ENCODE results near the gene ZNF536.

The ZNF536 gene

GRCh38 chr19:30330266-30330665 lies 41.9 kb upstream of the ZNF536 start:
- WGBS, result 45% methylated on average over 4 of the region's 4 CpGs
- no peak overlapping the region for H2BK12ac ChIP-seq (ENCODE audit: low read length in 2 of 2)
- no peak overlapping the region for H2BK120ac ChIP-seq (ENCODE audit: low read depth, low read length)
- H4K91ac ChIP-seq (ENCODE audit: low read length), result no peak overlapping the region
- H3K14ac ChIP-seq (ENCODE audit: low read length in 2 of 2), result no peak overlapping the region
- no peak overlapping the region for H2AK5ac ChIP-seq (ENCODE audit: low read length, severe bottlenecking)
- no peak overlapping the region for H3K4ac ChIP-seq (ENCODE audit: low read depth in 1 of 2, low read length in 2 of 2)
- no peak overlapping the region for H2AFZ ChIP-seq (ENCODE audit: low read depth, low read length)
- H3K9ac ChIP-seq (ENCODE audit: low read length), result no peak overlapping the region
- H3K4me2 ChIP-seq (ENCODE audit: low read length, poor library complexity, severe bottlenecking), result no peak overlapping the region
- no peaks in the 10 kb centered on the region for H3K27me3 ChIP-seq (ENCODE audit: control insufficient read depth in 1 of 2, insufficient read depth in 1 of 2, low read length in 2 of 2)
- no peak overlapping the region for H2BK5ac ChIP-seq (ENCODE audit: low read depth, low read length, poor library complexity, severe bottlenecking)
- no peak overlapping the region for H2BK15ac ChIP-seq (ENCODE audit: low read depth, poor library complexity, severe bottlenecking)
- H3K4me3 ChIP-seq (ENCODE audit: insufficient read depth in 1 of 2, low read depth in 1 of 2, low read length in 2 of 2), result no peak overlapping the region
- H3K9me3 ChIP-seq (ENCODE audit: control insufficient read depth, low read length), result no peaks in the 10 kb centered on the region
- no peak overlapping the region for H3K27ac ChIP-seq (ENCODE audit: low read length, poor library complexity, severe bottlenecking)
- no peaks in the 10 kb centered on the region for H3K4me1 ChIP-seq (ENCODE audit: control insufficient read depth, insufficient read depth, low read depth, low read length)
- H3K36me3 ChIP-seq (ENCODE audit: control insufficient read depth in 1 of 2, insufficient read depth in 2 of 2, low read depth in 1 of 2, low read length in 2 of 2), result no peaks in the 10 kb centered on the region
- no peaks in the 10 kb centered on the region for H3K79me1 ChIP-seq (replicated peaks; ENCODE audit: low read length, poor library complexity, severe bottlenecking)
- no peak overlapping the region for H3K23ac ChIP-seq (ENCODE audit: low read length in 2 of 2)
- no peak overlapping the region for H3K18ac ChIP-seq (ENCODE audit: low read depth in 1 of 2, low read length in 2 of 2)
- H4K8ac ChIP-seq (ENCODE audit: low read length), result no peak overlapping the region
- DNase-seq, result no peak

GRCh38 chr19:30332445-30333234 lies 39.5 kb upstream of the ZNF536 start:
- Histone ChIP-seq H3K9ac (ENCODE audit: low read length) (no peak overlapping the region), H3K36me3 (ENCODE audit: control insufficient read depth in 1 of 2, insufficient read depth in 2 of 2, low read depth in 1 of 2, low read length in 2 of 2) (no peaks in the 10 kb centered on the region)
- 71% methylated on average over 7 of the region's 10 CpGs for WGBS

DNA sequence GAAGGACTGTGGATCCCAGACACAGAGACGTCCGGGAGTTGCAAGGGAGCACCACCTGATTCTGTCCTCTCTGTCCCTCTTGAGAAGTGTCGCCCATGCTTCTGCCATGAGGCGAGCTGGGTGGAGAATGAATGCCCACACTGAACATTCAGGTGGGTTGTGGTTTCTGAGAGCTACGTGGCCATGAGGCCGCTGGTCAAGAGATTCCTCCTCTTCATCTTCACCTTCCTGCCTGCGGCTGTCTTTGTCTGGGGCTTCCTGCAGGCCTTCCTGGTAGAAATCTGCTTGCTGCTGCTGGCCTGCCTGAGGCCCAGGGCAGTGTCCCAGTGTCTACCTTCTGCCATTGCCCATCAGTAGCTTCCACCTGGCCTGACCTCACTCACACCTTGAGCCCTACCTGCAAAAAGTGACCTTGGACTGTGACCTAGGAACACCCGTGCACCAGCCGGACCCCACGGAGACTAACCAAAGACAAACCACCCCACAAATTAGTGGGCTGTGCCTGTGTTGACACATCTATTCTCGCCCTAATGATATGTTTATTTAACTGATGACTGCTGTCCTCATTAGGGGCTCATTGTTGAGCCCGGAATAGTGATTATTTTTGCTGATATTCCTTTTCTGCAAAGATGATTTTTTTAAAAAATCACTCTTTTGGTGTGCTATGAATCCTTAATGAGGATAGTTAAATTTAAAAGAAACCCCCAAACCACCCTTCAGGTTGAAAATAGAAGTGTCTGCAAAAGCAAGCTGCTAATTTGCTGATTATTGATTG lies 38.7 kb upstream of the ZNF536 start:
- Histone ChIP-seq H3K79me1 (replicated peaks; ENCODE audit: low read length, poor library complexity, severe bottlenecking) (no peaks in the 10 kb centered on the region), H2BK12ac (ENCODE audit: low read length in 2 of 2) (no peak overlapping the region), H3K14ac (ENCODE audit: low read length in 2 of 2) (no peak overlapping the region), H3K4ac (ENCODE audit: low read depth in 1 of 2, low read length in 2 of 2) (no peak overlapping the region), H3K27me3 (ENCODE audit: control insufficient read depth in 1 of 2, insufficient read depth in 1 of 2, low read length in 2 of 2) (no peaks in the 10 kb centered on the region), H3K27ac (ENCODE audit: low read length, poor library complexity, severe bottlenecking) (no peak overlapping the region), H3K18ac (ENCODE audit: low read depth in 1 of 2, low read length in 2 of 2) (no peak overlapping the region), H4K8ac (ENCODE audit: low read length) (no peak overlapping the region), H3K9ac (ENCODE audit: low read length) (no peak overlapping the region), H2BK120ac (ENCODE audit: low read depth, low read length) (no peak overlapping the region), H3K23ac (ENCODE audit: low read length in 2 of 2) (no peak overlapping the region), H2AK5ac (ENCODE audit: low read length, severe bottlenecking) (no peak overlapping the region), H3K9me3 (ENCODE audit: control insufficient read depth, low read length) (no peaks in the 10 kb centered on the region), H3K4me1 (ENCODE audit: control insufficient read depth, insufficient read depth, low read depth, low read length) (no peaks in the 10 kb centered on the region), H3K4me2 (ENCODE audit: low read length, poor library complexity, severe bottlenecking) (no peak overlapping the region), H2BK15ac (ENCODE audit: low read depth, poor library complexity, severe bottlenecking) (no peak overlapping the region), H3K4me3 (ENCODE audit: insufficient read depth in 1 of 2, low read depth in 1 of 2, low read length in 2 of 2) (no peak overlapping the region), H4K91ac (ENCODE audit: low read length) (no peak overlapping the region), H2AFZ (ENCODE audit: low read depth, low read length) (no peak overlapping the region), H2BK5ac (ENCODE audit: low read depth, low read length, poor library complexity, severe bottlenecking) (no peak overlapping the region), H3K36me3 (ENCODE audit: control insufficient read depth in 1 of 2, insufficient read depth in 2 of 2, low read depth in 1 of 2, low read length in 2 of 2) (no peaks in the 10 kb centered on the region)
- WGBS, result 88% methylated on average over 10 of the region's 12 CpGs
- DNase-seq, result no peak

More at GRCh38 chr19:30332445-30333234, 39.5 kb upstream of the ZNF536 start:
- H3K18ac ChIP-seq (ENCODE audit: low read depth in 1 of 2, low read length in 2 of 2), result no peak overlapping the region
- no peak overlapping the region for H3K4ac ChIP-seq (ENCODE audit: low read depth in 1 of 2, low read length in 2 of 2)
- no peak overlapping the region for H3K23ac ChIP-seq (ENCODE audit: low read length in 2 of 2)
- no peak overlapping the region for H3K27ac ChIP-seq (ENCODE audit: low read length, poor library complexity, severe bottlenecking)
- no peaks in the 10 kb centered on the region for H3K9me3 ChIP-seq (ENCODE audit: control insufficient read depth, low read length)
- no peak overlapping the region for H2AK5ac ChIP-seq (ENCODE audit: low read length, severe bottlenecking)
- H4K8ac ChIP-seq (ENCODE audit: low read length), result no peak overlapping the region
- H3K79me1 ChIP-seq (replicated peaks; ENCODE audit: low read length, poor library complexity, severe bottlenecking), result no peaks in the 10 kb centered on the region
- no peak overlapping the region for H2BK12ac ChIP-seq (ENCODE audit: low read length in 2 of 2)
- H3K4me3 ChIP-seq (ENCODE audit: insufficient read depth in 1 of 2, low read depth in 1 of 2, low read length in 2 of 2), result no peak overlapping the region
- no peak overlapping the region for H4K91ac ChIP-seq (ENCODE audit: low read length)
- H2AFZ ChIP-seq (ENCODE audit: low read depth, low read length), result no peak overlapping the region
- no peaks in the 10 kb centered on the region for H3K4me1 ChIP-seq (ENCODE audit: control insufficient read depth, insufficient read depth, low read depth, low read length)
- DNase-seq, result no peak
- no peak overlapping the region for H2BK5ac ChIP-seq (ENCODE audit: low read depth, low read length, poor library complexity, severe bottlenecking)
- H2BK15ac ChIP-seq (ENCODE audit: low read depth, poor library complexity, severe bottlenecking), result no peak overlapping the region
- H3K14ac ChIP-seq (ENCODE audit: low read length in 2 of 2), result no peak overlapping the region
- no peak overlapping the region for H2BK120ac ChIP-seq (ENCODE audit: low read depth, low read length)
- no peak overlapping the region for H3K4me2 ChIP-seq (ENCODE audit: low read length, poor library complexity, severe bottlenecking)
- no peaks in the 10 kb centered on the region for H3K27me3 ChIP-seq (ENCODE audit: control insufficient read depth in 1 of 2, insufficient read depth in 1 of 2, low read length in 2 of 2)

DNA sequence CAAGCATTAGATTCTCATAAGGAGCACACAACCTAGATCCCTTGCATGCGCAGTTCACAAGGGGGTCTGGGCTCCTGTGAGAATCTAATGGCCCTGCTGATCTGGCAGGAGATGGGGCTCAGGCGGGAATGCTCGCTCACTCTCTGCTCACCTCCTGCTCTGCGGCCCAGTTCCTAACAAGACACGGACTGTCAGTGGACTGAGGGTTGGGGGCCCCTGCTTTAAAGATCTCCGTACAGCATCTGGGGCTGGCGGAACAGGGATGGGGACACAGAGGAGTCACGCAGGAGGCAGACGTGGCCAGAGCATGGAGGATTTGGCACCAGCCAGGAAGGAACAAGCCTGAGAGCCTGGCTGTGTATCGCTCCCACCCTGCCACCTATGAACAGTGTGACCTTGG lies 37.3 kb upstream of the ZNF536 start:
- Histone ChIP-seq H3K27me3 (ENCODE audit: control insufficient read depth in 1 of 2, insufficient read depth in 1 of 2, low read length in 2 of 2) (no peaks in the 10 kb centered on the region), H3K79me1 (replicated peaks; ENCODE audit: low read length, poor library complexity, severe bottlenecking) (no peaks in the 10 kb centered on the region), H3K4me2 (ENCODE audit: low read length, poor library complexity, severe bottlenecking) (no peak overlapping the region), H3K14ac (ENCODE audit: low read length in 2 of 2) (no peak overlapping the region), H3K27ac (ENCODE audit: low read length, poor library complexity, severe bottlenecking) (no peak overlapping the region), H3K9me3 (ENCODE audit: control insufficient read depth, low read length) (no peaks in the 10 kb centered on the region), H2BK12ac (ENCODE audit: low read length in 2 of 2) (no peak overlapping the region), H3K18ac (ENCODE audit: low read depth in 1 of 2, low read length in 2 of 2) (no peak overlapping the region), H3K4me3 (ENCODE audit: insufficient read depth in 1 of 2, low read depth in 1 of 2, low read length in 2 of 2) (no peak overlapping the region), H2AFZ (ENCODE audit: low read depth, low read length) (no peak overlapping the region), H4K8ac (ENCODE audit: low read length) (no peak overlapping the region), H2AK5ac (ENCODE audit: low read length, severe bottlenecking) (no peak overlapping the region), H3K9ac (ENCODE audit: low read length) (no peak overlapping the region), H2BK120ac (ENCODE audit: low read depth, low read length) (no peak overlapping the region), H3K4me1 (ENCODE audit: control insufficient read depth, insufficient read depth, low read depth, low read length) (no peaks in the 10 kb centered on the region), H2BK15ac (ENCODE audit: low read depth, poor library complexity, severe bottlenecking) (no peak overlapping the region), H3K23ac (ENCODE audit: low read length in 2 of 2) (no peak overlapping the region), H4K91ac (ENCODE audit: low read length) (no peak overlapping the region), H2BK5ac (ENCODE audit: low read depth, low read length, poor library complexity, severe bottlenecking) (no peak overlapping the region), H3K36me3 (ENCODE audit: control insufficient read depth in 1 of 2, insufficient read depth in 2 of 2, low read depth in 1 of 2, low read length in 2 of 2) (no peaks in the 10 kb centered on the region), H3K4ac (ENCODE audit: low read depth in 1 of 2, low read length in 2 of 2) (no peak overlapping the region)
- DNase-seq, result no peak
- 77% methylated on average over 10 of the region's 10 CpGs for WGBS

All from mesenchymal stem cell (in vitro differentiated cells and primary cell).